Eye (tissue), 1 donor: ENCODE measurements around the gene NCCRP1.
"Not testable (repeated sequence)": the region's sequence is repeated elsewhere in the genome, so short reads cannot be mapped to it uniquely, and the experiment has no call there.

Source experiments
- DNase-seq: peaks from one replicate; pipeline ENCODE4 v3.0.0-alpha.2; 2015

NCCRP1 gene

DNA sequence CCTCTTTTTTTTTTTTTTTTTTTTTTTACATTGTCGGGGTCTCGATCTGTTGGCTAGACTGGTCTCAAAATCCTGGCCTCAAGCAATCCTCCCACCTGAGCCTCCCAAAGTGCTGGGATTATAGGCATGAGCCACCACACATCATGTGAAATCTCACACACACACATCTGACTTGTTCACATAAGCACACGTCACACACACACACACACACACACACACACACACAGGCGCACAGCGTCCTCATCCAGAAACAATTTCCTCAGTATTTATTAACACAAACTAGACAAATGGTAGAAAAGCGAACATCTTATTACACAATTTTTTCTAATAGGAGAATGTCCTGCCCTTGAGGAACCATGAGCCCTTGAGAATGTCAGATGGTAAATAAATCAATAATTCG lies 12.4 kb downstream of the NCCRP1 start:
- no peak for DNase-seq

DNA sequence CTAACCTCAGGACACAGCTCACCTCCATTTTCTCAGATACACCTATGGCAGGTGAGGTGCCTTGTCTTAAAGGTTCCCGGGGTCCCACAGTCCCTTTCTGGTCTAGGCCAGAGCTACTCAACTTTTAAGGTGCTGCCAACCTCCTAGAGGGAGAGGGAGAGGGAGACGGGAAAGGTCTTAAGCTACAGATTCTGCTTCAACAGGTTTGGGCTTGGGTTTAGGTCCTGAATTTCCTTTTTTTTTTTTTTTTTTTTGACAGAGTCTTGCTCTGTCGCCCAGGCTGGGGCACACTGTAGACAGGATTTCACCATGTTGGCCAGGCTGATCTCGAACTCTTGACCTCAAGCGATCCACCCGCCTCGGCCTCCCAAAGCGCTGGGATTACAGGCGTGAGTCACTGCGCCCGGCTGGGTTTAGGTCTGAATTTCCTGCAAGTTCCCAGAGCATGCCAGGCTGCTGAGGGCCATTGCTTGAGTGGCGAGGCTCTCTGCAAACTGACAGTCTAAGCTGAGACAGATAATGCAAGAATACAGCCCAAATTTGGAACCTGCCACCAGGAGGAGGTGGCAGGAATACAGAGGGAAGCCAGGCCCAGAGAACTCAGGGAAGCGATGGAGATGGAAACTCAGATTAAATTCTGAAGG lies 15.1 kb downstream of the NCCRP1 start:
- DNase-seq: no peak

DNA sequence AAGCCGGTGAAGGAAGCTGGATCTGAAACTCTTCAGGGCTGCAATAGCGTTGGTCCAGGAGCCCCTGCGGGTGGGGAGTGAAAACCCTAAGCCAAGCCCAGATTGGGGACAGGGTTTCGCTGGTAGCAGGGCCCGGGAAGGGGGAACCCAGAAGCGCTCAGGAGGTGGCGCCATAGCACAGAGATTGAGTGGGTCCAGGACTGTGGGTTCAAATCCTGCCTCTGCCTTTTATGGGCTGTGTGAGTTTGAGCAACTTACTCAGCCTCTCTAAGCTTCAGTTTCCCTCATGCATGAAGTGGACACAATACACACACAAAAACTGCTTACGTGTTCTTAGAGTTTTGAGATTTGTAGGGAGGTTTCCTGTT lies 15.6 kb downstream of the NCCRP1 start:
- DNase-seq: no peak

DNA sequence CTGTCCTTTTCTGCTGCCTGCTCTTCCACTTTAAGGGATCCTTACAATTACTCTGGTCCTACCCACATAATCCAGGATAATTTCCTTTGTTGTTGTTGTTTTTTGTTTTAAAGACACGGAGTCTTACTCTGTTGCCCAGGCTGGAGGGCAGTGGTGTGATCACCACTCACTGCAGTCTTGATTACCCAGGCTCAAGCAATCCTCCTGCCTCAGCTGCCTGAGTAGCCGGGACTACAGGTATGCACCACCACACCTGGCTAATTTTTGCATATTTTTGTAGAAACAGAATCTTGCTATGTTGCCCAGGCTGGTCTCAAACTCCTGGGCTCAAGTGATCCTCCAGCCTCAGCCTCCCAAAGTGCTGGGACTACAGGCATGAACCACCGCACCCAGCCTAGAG lies 18.6 kb downstream of the NCCRP1 start:
- not testable (repeated sequence) for DNase-seq

DNA sequence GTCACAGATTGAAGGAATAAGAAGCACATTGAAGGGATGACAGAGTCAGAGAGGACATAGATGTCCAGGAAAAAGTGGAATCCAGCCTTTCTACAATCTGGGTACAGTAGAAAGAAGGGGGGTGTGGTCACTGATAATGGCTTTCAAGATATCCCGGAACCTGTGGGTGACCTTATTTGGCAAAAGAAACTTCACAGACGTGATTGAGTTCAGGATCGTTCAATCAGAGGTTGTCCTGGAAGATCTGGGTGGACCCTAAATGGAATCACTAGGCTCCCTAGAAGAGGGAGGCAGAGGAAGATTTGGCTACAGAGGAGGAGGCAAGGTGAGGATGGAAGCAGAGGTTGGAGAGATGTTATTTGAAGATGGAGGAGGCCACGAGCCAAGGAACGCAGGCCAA lies 20.3 kb downstream of the NCCRP1 start:
- DNase-seq: no peak

DNA sequence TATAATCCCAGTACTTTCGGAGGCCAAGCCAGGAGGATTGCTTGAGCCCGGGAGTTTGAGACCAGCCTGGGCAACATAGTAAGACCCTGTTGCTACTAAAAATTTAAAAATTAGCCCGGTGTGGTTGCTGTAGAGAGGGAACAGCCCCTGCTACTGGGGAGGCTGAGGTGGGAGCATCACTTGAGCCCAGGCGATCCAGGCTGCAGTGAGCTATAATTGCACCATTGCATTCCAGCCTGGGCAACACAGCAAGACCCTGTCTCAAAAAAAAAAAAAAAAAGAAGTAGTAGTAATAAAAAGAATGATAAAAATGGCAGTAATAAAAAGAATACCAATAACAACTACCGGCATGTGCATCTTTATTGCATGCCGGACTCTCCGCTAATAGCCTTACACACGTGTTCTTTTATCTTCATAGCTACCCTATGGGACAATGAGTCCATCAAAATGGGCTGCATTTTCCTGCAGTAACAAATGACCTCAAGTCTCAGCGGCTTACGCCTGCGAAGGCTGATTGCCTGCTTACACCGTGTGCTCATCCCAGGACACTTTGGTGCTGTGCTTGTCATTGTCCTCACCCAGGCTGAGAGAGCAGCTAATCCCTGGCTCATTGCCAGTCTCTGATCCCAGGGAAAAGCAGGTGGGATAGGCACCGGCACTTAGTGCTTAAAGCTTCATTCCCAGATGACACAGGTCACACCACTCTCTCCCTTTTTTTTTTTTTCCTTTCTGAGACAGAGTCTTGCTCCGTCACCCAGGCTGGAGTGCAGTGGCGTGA lies 21.7 kb downstream of the NCCRP1 start:
- no peak for DNase-seq

DNA sequence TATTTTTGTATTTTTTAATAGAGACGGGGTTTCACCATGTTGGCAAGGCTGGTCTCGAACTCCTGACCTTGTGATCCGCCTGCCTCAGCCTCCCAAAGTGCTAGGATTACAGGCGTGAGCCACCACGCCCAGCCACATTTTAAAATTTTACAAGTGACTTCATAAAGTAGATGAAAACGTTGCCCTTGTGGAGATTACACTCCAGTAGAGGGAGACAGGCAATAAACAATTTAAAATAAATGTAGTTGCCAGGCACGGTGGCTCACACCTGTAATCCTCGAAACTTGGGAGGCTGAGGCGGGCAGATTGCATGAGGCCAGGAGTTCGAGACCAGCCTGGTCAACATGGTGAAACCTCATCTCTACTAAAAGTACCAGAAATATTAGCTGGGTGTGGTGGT lies 22.3 kb downstream of the NCCRP1 start:
- DNase-seq: not testable (repeated sequence)

DNA sequence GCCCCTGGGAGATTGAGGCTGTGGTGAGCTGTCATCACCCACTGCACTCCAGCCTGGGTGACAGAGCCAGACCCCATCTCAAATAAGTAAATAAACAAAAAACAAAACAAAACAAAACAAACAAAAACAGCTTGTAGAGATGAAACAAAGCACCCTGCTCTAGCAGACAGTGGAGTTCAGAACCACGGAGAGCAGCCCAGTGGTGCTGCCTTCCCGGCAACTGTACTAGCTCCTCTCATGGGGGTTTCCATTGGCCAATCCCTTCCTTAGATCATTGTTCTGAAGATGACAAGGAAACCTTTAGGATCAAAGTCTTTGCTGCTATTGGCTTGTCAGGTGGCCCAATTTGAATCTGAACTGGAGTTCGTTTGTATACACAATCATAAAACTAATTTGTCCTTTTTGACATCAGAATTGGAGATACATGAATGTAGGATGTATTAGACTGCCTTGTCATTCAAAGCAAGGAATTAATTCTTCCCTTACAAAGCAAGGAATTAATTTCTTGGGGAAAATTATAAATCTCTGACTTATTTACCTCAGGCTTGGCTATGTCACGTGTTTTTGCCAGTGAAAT lies 27.0 kb downstream of the NCCRP1 start:
- peak; percentile 44 for DNase-seq

DNA sequence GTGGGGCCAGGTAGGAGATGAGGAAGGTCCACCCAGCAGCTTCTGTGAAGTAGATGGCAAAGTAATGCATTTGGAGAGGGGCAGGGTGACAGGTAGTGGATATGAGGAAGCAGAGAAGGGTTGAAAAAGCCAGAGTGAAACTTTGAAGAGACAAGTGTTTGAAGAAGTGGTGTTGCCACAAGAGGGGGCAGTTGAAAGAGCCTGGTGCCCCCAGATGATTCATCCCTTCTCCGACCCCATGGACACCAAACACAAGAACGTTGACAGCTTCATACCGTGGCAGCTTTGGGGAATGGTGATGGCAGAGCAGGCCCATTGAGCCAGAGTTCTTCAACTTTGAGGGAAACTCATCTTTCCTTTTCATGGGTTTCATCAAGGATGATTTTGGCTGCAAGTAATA lies 28.1 kb downstream of the NCCRP1 start:
- no peak for DNase-seq

DNA sequence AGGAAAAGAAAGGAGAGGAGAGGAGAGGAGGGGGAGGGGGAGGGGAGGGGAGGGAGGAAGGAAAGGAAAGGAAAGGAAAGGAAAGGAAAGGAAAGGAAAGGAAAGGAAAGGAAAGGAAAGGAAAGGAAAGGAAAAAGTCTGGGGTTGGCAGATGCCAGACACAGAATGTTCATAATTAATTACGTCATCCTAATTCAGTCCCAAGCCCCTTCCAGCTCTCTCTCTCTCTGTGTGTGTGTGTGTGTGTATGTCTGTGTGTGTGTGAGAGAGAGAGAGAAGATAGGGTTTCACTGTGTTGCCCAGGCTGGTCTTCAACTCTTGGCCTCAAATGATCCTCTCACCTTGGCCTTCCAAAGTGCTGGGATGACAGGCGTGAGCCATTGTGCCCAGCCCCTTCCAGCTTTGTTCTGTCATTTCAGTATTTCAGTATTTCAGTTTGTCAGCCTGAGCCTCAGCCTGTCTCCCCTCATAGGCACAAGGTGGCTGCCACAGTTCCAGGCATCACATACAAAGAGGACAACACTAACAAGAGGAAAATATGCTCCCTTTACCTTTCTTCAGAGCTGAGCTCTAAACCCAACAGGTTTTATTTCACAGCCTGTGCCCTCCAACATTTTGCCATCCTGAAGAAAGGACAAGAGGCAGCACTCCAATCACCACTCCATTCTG lies 33.5 kb downstream of the NCCRP1 start:
- DNase-seq: no peak

DNA sequence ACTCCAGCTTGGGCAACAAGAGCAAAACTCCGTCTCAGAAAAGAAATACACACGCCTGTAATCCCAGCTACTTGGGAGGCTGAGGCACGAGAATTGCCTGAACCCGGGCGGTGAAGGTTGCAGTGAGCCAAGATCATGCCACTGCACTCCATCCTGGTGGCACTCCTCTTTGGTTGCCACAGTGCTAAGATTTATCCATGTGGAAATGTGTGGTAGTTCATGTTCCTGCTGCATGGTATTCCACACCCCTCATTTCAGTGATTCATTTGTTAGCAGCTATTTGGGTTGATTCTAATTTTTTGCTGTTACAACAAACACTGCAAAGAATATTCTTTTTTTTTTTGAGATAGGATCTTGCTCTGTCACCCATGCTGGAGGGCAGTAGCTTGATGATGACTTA lies 35.9 kb downstream of the NCCRP1 start:
- DNase-seq: no peak

DNA sequence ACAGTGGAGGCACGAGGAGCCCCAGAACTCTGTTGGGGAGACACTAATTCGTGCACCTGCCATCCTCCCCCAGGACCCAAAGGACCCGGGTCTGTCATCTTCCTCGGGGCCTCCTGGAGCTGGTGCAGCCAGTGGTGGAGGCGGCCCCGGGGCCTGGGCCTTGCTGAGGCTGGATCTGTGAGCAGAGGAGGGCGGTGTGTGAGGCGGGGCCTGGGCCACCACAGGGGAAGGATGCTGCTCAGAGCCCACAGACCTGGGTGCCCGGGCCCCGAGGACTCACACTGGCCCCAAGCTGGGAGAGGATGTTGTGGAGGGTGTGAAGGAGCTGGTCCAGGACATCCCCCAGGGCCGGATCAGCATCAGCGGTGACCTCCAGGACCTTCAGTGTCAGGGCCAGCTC lies 39.8 kb downstream of the NCCRP1 start:
- no peak for DNase-seq

DNA sequence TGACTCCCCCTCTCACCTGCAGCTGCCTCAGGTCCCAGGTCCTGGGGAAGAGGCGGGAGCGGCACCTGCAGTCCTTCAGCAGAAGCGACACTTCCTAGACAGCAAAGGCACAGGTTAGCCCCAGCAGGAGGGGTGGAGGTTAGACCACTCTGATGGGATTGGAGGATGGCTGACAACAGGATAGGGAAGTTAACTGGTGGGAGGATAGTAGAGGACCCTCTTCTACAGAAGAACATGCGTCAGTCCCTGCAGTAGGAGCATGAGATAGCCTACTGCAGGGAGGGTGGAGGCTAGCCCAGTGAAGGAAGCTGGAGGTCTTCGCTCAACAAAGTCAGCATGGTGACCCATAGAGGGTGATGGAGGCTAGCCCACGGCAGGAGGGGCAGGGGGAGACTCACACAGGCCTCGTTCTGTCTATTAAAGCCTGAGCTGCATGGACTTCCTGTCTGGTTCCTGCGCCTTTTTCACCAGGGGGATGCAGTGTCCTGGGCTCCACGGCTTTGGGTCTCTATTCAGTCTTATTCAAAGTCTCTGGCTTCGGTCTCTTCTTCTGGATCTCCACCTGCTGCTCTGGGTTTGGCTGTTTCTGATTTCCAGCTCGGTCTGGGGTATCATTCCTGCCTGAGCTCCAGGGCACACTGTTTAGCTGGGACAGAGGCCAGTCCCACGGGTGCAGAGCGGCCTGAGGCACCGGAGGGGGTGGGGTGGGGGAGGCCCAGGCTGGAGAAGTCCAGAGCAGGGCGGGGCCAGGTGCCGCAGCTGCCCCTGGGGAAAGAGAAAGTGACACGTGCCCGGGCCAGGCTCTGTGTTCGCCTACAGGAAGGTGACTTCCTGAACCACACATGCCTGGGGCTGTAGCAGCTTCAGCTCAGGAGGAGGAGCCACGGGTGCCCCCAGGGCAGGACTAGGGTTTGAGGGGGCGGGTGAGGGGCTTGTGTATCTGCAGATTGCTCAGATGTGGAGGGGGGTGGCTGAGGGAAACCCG lies 40.7 kb downstream of the NCCRP1 start:
- DNase-seq: no peak

DNA sequence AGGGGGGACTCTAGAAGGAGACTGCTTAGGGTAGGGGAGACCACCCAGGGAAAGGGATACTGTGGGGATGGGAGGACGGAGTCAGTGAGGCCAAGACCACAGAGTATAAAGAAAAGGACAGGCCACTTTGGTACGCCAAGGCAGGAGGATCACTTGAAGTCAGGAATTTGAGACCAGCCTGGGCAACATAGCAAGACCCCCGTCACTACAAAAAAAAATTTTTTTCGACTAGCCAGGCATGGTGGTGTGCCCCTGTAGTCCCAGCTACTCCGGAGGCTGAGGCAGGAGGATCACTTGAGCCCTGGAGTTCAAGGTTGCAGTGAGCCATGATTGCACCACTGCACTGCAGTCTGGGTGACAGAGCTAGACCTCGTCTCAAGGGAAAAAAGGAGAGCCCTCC lies 41.4 kb downstream of the NCCRP1 start:
- DNase-seq: no peak

DNA sequence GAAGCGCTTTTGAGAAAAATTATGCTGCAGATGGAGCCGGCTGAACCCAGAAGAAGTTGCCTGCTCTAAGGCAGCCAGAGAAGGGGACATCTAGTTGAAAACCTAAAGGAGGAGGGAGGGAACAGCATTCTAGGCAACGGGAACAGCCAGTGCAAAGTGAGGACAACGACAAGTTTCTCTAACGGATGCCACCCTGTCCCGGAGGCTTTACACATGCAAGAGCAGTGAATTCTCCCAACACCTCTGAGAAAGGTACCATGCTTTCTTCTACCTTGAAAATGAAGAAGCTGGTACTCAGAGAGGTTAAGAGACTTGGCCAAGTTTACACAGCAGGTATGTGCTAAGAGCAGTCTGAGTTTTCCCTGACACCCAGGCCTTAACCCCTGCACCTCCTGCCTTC lies 42.2 kb downstream of the NCCRP1 start:
- no peak for DNase-seq

DNA sequence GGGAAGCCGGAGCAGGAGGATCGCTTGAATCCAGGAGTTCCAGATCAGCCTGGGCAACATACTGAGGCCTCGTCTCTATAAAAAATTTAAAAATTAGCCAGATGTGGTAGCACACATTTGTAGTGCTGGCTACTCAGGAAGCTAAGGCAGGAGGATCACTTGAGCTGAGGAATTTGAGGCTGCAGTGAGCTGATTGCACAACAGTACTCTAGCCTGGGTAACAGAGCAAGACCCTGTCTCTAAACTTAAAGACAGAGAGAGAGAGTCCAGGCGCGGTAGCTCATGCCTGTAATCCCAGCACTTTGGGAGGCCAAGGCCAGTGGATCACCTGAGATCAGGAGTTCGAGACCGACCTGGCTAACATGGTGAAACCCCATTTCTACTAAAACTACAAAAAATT lies 43.7 kb downstream of the NCCRP1 start:
- DNase-seq: no peak

DNA sequence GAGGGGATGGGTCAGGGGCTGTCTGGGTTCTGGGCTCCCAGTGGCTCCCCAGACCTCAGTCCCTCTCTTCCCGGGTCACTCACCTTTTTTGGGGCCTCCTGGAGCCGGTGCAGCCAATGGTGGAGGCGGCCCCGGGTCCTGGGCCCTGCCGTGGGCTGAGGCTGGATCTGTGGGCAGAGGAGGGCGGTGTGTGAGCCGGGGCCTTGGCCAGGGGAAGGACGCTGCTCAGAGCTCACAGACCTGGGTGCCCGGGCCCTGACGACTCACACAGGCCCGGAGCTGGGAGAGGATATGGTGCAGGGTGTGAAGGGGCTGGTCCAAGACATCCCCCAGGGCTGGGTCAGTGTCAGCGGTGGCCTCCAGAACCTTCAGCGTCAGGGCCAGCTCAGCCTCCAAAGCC lies 47.0 kb downstream of the NCCRP1 start:
- not testable (repeated sequence) for DNase-seq

DNA sequence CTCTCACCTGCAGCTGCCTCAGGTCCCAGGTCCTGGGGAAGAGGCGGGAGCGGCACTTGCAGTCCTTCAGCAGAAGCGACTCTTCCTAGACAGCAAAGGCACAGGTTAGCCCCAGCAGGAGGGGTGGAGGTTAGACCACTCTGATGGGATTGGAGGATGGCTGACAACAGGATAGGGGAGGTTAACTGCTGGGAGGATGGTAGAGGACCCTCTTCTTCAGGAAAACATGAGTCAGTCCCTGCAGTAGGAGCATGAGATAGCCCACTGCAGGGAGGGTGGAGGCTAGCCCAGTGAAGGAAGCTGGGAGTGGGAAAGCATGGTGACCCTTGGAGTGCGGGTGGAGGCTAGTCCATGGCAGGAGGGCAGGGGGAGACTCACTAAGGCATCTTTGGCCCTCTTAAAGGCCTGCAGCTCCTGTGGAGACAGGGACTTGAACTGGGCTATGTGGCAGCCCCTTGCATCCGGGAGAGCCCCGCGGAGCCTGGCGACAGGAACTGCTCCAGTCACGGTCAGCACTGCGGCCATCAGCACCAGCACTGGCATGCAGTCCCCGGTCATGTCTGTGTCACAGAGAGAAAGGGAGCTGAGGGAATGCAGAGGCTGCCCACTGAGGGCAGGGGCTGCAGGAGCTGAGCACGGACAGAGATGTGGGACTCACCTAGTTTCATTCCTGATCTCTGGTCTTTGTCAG lies 47.8 kb downstream of the NCCRP1 start, which contains the start of gene IFNL3:
IFNL3 (minus strand) TSS at position 597 of the 691 bp plus-strand sequence; CDS start at position 558, 39 bp downstream.
- not testable (repeated sequence) for DNase-seq

DNA sequence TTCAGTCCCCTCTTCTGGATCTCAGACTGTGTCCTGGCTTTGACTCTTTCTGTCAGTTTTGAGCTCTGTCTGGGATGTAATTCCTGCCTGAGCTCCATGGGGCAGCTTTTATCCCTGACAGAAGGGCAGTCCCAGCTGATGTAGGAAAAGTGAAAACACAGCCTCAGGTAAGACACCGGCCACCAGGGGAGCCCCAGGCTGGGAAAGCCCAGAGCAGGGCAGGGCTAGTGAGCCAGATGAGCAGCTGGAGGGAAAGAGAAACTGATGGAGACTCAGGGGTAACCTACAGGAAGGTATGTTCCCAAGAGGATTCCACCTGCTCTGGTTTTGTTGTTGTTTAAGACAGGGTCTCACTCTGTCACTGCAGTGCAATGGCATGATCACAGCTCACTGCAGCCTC lies 48.4 kb downstream of the NCCRP1 start:
- not testable (repeated sequence) for DNase-seq

DNA sequence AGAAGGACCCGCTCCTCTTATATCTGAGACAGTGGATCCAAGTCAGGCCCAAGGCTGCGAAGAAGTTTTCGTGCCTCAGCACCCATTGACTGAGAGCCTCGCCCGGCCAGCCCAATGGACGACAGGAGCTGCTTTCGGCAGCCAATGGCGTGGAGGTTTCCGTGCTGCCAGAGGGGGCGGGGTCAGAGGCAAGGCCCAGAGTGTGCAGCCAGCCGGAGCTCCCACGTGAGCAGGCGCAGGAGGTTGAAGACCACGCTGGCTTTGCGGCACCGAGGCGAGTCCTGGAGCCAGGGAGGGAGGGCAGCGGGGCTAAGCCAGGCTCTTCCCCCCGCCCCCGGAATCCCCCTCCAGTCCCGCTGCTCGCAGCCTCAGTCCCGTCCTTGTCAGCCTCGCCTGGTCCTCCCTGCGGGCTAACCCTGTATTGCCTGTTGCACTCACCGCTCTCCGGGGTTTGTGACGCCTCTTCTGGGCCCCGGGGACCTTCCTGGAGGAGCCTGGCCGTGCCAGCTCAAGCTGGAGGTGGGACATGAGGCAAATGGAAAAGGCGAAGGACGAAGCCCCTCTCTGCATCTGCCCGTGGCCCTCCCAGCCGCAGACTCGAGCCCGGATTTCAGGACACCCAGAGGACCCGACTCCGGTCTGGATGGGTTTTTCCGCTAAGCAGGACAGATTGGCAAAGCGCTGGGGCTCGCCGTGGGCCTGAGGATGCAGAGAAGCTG lies 50.3 kb downstream of the NCCRP1 start:
- DNase-seq: peak; percentile 65
